K562 (cell line): ENCODE measurements around the gene PDLIM7. TPM values are rescaled to one million over a fixed set of nuclear protein-coding genes. Genes with fewer than 3 reads are reported as not detected.
A peak's percentile ranks its signal among the peaks of the same experiment; 100 is the strongest.

Experiments
- BMI1 ChIP-seq: fragments of 150-350 bp; IDR thresholded peaks from 2 replicates; pipeline ENCODE4 v1.6.1; 2014; ENCODE audit warnings: low read length
- CBFA2T3 ChIP-seq: fragments of 450-650 bp; IDR thresholded peaks from 2 replicates; pipeline ENCODE4 v1.6.1; 2017
- CCAR2 ChIP-seq: fragments of 200-400 bp; formaldehyde crosslinking; IDR thresholded peaks from 2 replicates; pipeline ENCODE4 v1.6.1; 2017; ENCODE audit warnings: mild to moderate bottlenecking, low read depth, low read length
- CHCHD3 ChIP-seq: fragments of 250-450 bp; sonication (Bioruptor Pico); IDR thresholded peaks from 2 replicates; pipeline ENCODE4 v2.1.2; 2022; ENCODE audit warnings: mild to moderate bottlenecking
- CTBP1 ChIP-seq: fragments of 450-650 bp; IDR thresholded peaks from 2 replicates; pipeline ENCODE4 v1.6.1; 2016; ENCODE audit warnings: borderline replicate concordance
- GATA2 ChIP-seq: sonication (generic); formaldehyde crosslinking; IDR thresholded peaks from 2 replicates; pipeline ENCODE4 v1.4.0; 2020; ENCODE audit warnings: mild to moderate bottlenecking, missing genetic modification reagents
- JUN ChIP-seq, 2 experiments: sonication (generic) in 1 of 2; formaldehyde crosslinking in 1 of 2; IDR thresholded peaks; 2 replicates each; pipeline versions ENCODE4 v1.6.1 to v1.8.0; 2012 to 2022; ENCODE audit warnings: borderline replicate concordance in 2 of 2, mild to moderate bottlenecking in 2 of 2, improper control_type of control experiment in 1 of 2, low read depth in 1 of 2, low read length in 1 of 2, missing genetic modification reagents in 1 of 2
- LARP7 ChIP-seq: fragments of 450-650 bp; IDR thresholded peaks from 2 replicates; pipeline ENCODE4 v1.6.1; 2016
- MECOM ChIP-seq: fragments of 250-450 bp; sonication (Bioruptor Pico); IDR thresholded peaks from 2 replicates; pipeline ENCODE4 v1.8.0; 2022; ENCODE audit warnings: inconsistent platforms
- NFATC3 ChIP-seq: fragments of 450-650 bp; IDR thresholded peaks from 2 replicates; pipeline ENCODE4 v1.6.1; 2017; ENCODE audit warnings: mild to moderate bottlenecking
- NRF1 ChIP-seq, 2 experiments: fragments of 450-650 bp; IDR thresholded peaks in 1 of 2; conservative IDR thresholded peaks in 1 of 2; 2 replicates each; pipeline ENCODE4 v1.6.1; 2014; ENCODE audit warnings: mild to moderate bottlenecking in 2 of 2
- SAP30 ChIP-seq: fragments of 200-600 bp; sonication (generic); IDR thresholded peaks from 2 replicates; pipeline ENCODE4 v1.6.1; 2012; ENCODE audit warnings: borderline replicate concordance, low read depth, mild to moderate bottlenecking, moderate library complexity, low read length, control low read depth, inconsistent platforms; ENCODE audit not compliant: insufficient read depth, poor library complexity, severe bottlenecking
- TCF7L2 ChIP-seq: fragments of 150-350 bp; IDR thresholded peaks from 2 replicates; pipeline ENCODE4 v1.6.1; 2016; ENCODE audit warnings: low read depth, mild to moderate bottlenecking, low read length, moderate library complexity
- TGIF2 ChIP-seq: sonication (generic); formaldehyde crosslinking; IDR thresholded peaks from 2 replicates; pipeline ENCODE4 v1.8.1; 2022; ENCODE audit warnings: mild to moderate bottlenecking, missing genetic modification reagents, moderate library complexity
- XRCC5 ChIP-seq: fragments of 200-400 bp; formaldehyde crosslinking; IDR thresholded peaks from 2 replicates; pipeline ENCODE4 v1.6.1; 2017; ENCODE audit warnings: low read depth, mild to moderate bottlenecking, low read length
- YY1 ChIP-seq, 3 experiments: IDR thresholded peaks; 2 replicates each; pipeline ENCODE4 v1.6.1; 2011; ENCODE audit warnings: low read length in 2 of 3, mild to moderate bottlenecking in 2 of 3, moderate library complexity in 2 of 3, borderline replicate concordance in 1 of 3, control low read depth in 1 of 3, low read depth in 1 of 3; ENCODE audit not compliant: insufficient read depth in 3 of 3, insufficient replicate concordance in 2 of 3, control insufficient read depth in 1 of 3, insufficient read length in 1 of 3; ENCODE audit errors: extremely low read depth in 1 of 3
- ZNF589 ChIP-seq: fragments of 200-800 bp; sonication (Bioruptor generic); IDR thresholded peaks from 2 replicates; pipeline ENCODE4 v1.6.1; 2016; ENCODE audit warnings: low read depth, missing genetic modification characterization, missing compliant biosample characterization
- ZNF79 ChIP-seq: fragments of 250-450 bp; sonication (Bioruptor Pico); IDR thresholded peaks from 2 replicates; pipeline ENCODE4 v1.4.0; 2020; ENCODE audit warnings: low read depth, mild to moderate bottlenecking, moderate library complexity
- polyA plus RNA-seq, 8 experiments: library from polyadenylated mRNA; depleted of rRNA in 4 of 8; stranded (reverse) in 5 of 8; unstranded in 3 of 8; fragments of >200 nt; fragmentation: Nextera tagmentation in 2 of 8; fragmentation: Illumina TruSeq in 1 of 8; extraction: Ambion mirVana in 2 of 8; extraction: Trizol in 1 of 8; gene quantifications; 2 replicates each; pipeline versions ENCODE4 v1.2.1 to v1.2.3, GENCODE V29; 2011 to 2014; ENCODE audit warnings: inconsistent platforms in 1 of 8, missing spikeins in 1 of 8
- total RNA-seq, 7 experiments: library from RNA; depleted of rRNA in 6 of 7; stranded (reverse); fragments of >200 nt in 6 of 7; fragmentation: Illumina TruSeq in 2 of 7; extraction: Trizol in 2 of 7; gene quantifications; 2 replicates each; pipeline versions ENCODE4 v1.2.1 to v1.2.3, GENCODE V29; 2011 to 2021; ENCODE audit warnings: low replicate concordance in 1 of 7
- TF ChIP-seq, protein P1 (sequence below): sonication (generic); formaldehyde crosslinking; IDR thresholded peaks from 2 replicates; pipeline ENCODE4 v1.8.0; 2022; ENCODE audit warnings: mild to moderate bottlenecking, missing genetic modification reagents
- TF ChIP-seq, protein P2 (sequence below): fragments of 450-650 bp; IDR thresholded peaks from 2 replicates; pipeline ENCODE4 v1.6.1; 2016; ENCODE audit warnings: antibody characterized with exemption
- TF ChIP-seq, protein P3 (sequence below): fragments of 450-650 bp; formaldehyde crosslinking; IDR thresholded peaks from 2 replicates; pipeline ENCODE4 v1.4.0; 2020; ENCODE audit warnings: mild to moderate bottlenecking, moderate library complexity

Gene PDLIM7
- total and polyA plus RNA-seq, 9 of the 15 experiments (the other 6 are each of a cell fraction or from before 2014, with no cell fraction given): 2.1 to 124 (median 32.6) TPM

DNA sequence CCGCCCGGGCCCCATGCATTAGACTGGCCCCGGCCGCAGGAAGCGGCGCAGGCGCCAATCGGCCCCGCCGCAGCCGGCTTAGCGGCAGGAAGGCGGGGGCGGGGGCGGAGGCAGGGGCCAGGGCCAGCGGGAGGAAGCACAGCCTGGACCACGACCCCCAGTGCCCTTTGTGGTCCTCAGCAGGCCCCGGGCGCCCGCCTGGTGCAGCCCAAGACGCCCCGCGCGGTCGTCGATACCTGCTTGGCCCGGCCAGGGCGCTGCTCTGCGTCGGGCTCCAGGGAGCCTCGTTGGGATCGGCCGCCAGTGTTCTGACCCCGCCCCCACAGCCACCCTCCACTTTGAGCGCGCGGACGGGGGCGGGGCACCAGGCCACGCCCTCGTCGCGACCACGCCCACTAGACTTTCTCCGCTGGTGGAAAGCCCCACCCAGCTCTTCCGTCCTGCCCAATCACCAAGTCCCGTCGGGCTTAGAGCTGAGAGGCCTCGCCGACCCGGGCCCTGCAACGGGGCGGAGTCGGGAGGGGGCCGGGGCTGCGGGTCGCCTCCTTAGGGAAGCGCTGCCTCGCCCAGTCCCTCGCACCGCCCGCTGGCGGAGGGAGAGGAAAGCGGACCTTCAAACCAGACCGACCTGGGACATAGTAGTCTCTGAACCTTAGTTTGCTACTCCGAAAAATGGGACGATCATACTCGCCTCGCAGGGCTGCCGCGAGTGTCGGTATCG, at the start of gene PDLIM7 (continued):
- TF ChIP-seq, protein P1, sequence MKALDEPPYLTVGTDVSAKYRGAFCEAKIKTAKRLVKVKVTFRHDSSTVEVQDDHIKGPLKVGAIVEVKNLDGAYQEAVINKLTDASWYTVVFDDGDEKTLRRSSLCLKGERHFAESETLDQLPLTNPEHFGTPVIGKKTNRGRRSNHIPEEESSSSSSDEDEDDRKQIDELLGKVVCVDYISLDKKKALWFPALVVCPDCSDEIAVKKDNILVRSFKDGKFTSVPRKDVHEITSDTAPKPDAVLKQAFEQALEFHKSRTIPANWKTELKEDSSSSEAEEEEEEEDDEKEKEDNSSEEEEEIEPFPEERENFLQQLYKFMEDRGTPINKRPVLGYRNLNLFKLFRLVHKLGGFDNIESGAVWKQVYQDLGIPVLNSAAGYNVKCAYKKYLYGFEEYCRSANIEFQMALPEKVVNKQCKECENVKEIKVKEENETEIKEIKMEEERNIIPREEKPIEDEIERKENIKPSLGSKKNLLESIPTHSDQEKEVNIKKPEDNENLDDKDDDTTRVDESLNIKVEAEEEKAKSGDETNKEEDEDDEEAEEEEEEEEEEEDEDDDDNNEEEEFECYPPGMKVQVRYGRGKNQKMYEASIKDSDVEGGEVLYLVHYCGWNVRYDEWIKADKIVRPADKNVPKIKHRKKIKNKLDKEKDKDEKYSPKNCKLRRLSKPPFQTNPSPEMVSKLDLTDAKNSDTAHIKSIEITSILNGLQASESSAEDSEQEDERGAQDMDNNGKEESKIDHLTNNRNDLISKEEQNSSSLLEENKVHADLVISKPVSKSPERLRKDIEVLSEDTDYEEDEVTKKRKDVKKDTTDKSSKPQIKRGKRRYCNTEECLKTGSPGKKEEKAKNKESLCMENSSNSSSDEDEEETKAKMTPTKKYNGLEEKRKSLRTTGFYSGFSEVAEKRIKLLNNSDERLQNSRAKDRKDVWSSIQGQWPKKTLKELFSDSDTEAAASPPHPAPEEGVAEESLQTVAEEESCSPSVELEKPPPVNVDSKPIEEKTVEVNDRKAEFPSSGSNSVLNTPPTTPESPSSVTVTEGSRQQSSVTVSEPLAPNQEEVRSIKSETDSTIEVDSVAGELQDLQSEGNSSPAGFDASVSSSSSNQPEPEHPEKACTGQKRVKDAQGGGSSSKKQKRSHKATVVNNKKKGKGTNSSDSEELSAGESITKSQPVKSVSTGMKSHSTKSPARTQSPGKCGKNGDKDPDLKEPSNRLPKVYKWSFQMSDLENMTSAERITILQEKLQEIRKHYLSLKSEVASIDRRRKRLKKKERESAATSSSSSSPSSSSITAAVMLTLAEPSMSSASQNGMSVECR (CRISPR knock-in tag): no peak
- TF ChIP-seq NRF1 (conservative IDR thresholded peaks at IDR 0.05 in 1 of 2, IDR thresholded peaks at IDR 0.05 in 1 of 2): peak; percentile 78 to 82
- TF ChIP-seq CBFA2T3: peak; percentile 55
- TF ChIP-seq LARP7: no peak
- TF ChIP-seq, protein P2, sequence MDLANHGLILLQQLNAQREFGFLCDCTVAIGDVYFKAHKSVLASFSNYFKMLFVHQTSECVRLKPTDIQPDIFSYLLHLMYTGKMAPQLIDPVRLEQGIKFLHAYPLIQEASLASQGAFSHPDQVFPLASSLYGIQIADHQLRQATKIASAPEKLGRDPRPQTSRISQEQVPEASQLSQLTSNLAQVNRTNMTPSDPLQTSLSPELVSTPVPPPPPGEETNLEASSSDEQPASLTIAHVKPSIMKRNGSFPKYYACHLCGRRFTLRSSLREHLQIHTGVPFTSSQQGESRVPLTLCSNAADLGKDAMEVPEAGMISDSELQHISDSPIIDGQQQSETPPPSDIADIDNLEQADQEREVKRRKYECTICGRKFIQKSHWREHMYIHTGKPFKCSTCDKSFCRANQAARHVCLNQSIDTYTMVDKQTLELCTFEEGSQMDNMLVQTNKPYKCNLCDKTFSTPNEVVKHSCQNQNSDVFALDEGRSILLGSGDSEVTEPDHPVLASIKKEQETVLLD: no peak
- TF ChIP-seq CCAR2: no peak
- no peak for TF ChIP-seq TGIF2
- TF ChIP-seq, protein P3, sequence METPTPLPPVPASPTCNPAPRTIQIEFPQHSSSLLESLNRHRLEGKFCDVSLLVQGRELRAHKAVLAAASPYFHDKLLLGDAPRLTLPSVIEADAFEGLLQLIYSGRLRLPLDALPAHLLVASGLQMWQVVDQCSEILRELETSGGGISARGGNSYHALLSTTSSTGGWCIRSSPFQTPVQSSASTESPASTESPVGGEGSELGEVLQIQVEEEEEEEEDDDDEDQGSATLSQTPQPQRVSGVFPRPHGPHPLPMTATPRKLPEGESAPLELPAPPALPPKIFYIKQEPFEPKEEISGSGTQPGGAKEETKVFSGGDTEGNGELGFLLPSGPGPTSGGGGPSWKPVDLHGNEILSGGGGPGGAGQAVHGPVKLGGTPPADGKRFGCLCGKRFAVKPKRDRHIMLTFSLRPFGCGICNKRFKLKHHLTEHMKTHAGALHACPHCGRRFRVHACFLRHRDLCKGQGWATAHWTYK (CRISPR knock-in tag): no peak
- peak in 2 of 3 experiments; percentile 13 to 66 for TF ChIP-seq YY1 (IDR thresholded peaks at IDR 0.05; ENCODE audit: borderline replicate concordance in 1 of 3, control insufficient read depth in 1 of 3, extremely low read depth in 1 of 3, insufficient read depth in 3 of 3, insufficient read length in 1 of 3, insufficient replicate concordance in 2 of 3, low read depth in 1 of 3, low read length in 2 of 3)
- peak; percentile 60 for TF ChIP-seq XRCC5
- TF ChIP-seq JUN (IDR thresholded peaks at IDR 0.05; ENCODE audit: borderline replicate concordance, low read depth, low read length): no peak
- TF ChIP-seq JUN (CRISPR knock-in tag; IDR thresholded peaks at IDR 0.05; ENCODE audit: borderline replicate concordance): no peak
- TF ChIP-seq BMI1: no peak
- TF ChIP-seq NFATC3: no peak
- TF ChIP-seq GATA2 (CRISPR knock-in tag): no peak
- no peak for TF ChIP-seq SAP30
- TF ChIP-seq CTBP1: peak; percentile 48
- no peak for TF ChIP-seq ZNF79 (CRISPR knock-in tag)
- 0 out of 2 replicates have a peak, but pooled peaks have one; percentile 38 for TF ChIP-seq CHCHD3
- peak; percentile 9; the same call in 1 of the 2 replicates for TF ChIP-seq ZNF589 (CRISPR knock-in tag)
- TF ChIP-seq MECOM (CRISPR knock-in tag): no peak
- no peak for TF ChIP-seq TCF7L2
